Activated CD8-positive, alpha-beta T cell treated with anti-CD3 and anti-CD28 coated beads for 36 hours (primary cell): Measurements from ENCODE around the gene PPP3CA. TPM values are rescaled to one million over a fixed set of nuclear protein-coding genes. Genes with fewer than 3 reads are reported as not detected.

Experiments used
- ATAC-seq: fragments of 200-7000 bp; cut with Tn5 transposase; one replicate; pipeline ENCODE4 v1.10.0; 2021; ENCODE audit warnings: mild to moderate bottlenecking, moderate library complexity
- CTCF ChIA-PET: fragments of 350-600 bp; sonication (Branson Sonifier 250); formaldehyde crosslinking; loops from one replicate; lab custom pipeline; 2021; ENCODE audit warnings: antibody characterized with exemption; lab: Charles Lee
- POLR2A ChIA-PET: fragments of 350-600 bp; sonication (Branson Sonifier 250); formaldehyde crosslinking; loops from one replicate; lab custom pipeline; 2021; ENCODE audit warnings: antibody characterized with exemption; lab: Charles Lee
- DNase-seq: peaks from one replicate; pipeline ENCODE4 v3.0.0-alpha.2; 2020
- H3K27ac Mint-ChIP-seq: one replicate; pipeline ENCODE4 v1.8.0; 2021; ENCODE audit warnings: mild to moderate bottlenecking, mixed read lengths
- H3K27me3 Mint-ChIP-seq: one replicate; pipeline ENCODE4 v1.8.0; 2021; ENCODE audit warnings: mixed read lengths
- H3K36me3 Mint-ChIP-seq: one replicate; pipeline ENCODE4 v1.8.0; 2021; ENCODE audit warnings: low read depth, mixed read lengths
- H3K4me1 Mint-ChIP-seq: one replicate; pipeline ENCODE4 v1.8.0; 2021; ENCODE audit warnings: low read depth, mixed read lengths
- H3K4me3 Mint-ChIP-seq: one replicate; pipeline ENCODE4 v1.8.0; 2021; ENCODE audit warnings: mild to moderate bottlenecking, moderate library complexity, mixed read lengths
- H3K9me3 Mint-ChIP-seq: one replicate; pipeline ENCODE4 v1.8.0; 2021; ENCODE audit warnings: mixed read lengths
- CTCF ChIP-seq: fragments of 200-600 bp; IDR thresholded peaks from one replicate; pipeline ENCODE4 v1.8.0; 2022; ENCODE audit warnings: antibody characterized with exemption, mild to moderate bottlenecking
- intact Hi-C: fragments of 100-400 bp; cut with micrococcal nuclease; formaldehyde crosslinking; loops from one replicate; pipeline ENCODE4 v1.10.0; 2022
- total RNA-seq, 2 experiments: library from RNA; stranded (reverse); gene quantifications; one replicate each; pipeline ENCODE4 v1.2.3, GENCODE V29; 2021

PPP3CA gene
- total RNA-seq, 2 experiments from 2014 or later, result 11.8 to 12.7 TPM

GRCh38 chr4:101081695-101082369 is 265.5 kb downstream of the PPP3CA start:
- intact Hi-C loops, result no loop called here
- ChIA-PET CTCF (no interaction called here), POLR2A (no interaction called here)
- Mint-ChIP-seq H3K9me3 (peaks cover 1% of the 10 kb centered on the region), H3K27ac (no peak overlapping the region), H3K27me3 (no peaks in the 10 kb centered on the region), H3K4me3 (no peak overlapping the region), H3K4me1 (peaks cover 2% of the 10 kb centered on the region), H3K36me3 (peaks cover 7% of the 10 kb centered on the region)
- ATAC-seq, result no peak
- DNase-seq, result no peak
- no peak for TF ChIP-seq CTCF

GRCh38 chr4:101081166-101081565 is 266.2 kb downstream of the PPP3CA start:
- no peak overlapping the region for H3K4me3 Mint-ChIP-seq
- H3K27ac Mint-ChIP-seq, result no peak overlapping the region
- no peak for ATAC-seq
- H3K27me3 Mint-ChIP-seq, result no peaks in the 10 kb centered on the region
- H3K36me3 Mint-ChIP-seq, result peaks cover 7% of the 10 kb centered on the region
- H3K4me1 Mint-ChIP-seq, result peaks cover 3% of the 10 kb centered on the region
- H3K9me3 Mint-ChIP-seq, result peaks cover 1% of the 10 kb centered on the region
- DNase-seq, result no peak
- TF ChIP-seq CTCF, result no peak
- intact Hi-C loops, result no loop called here
- POLR2A ChIA-PET, result no interaction called here
- CTCF ChIA-PET, result no interaction called here

GRCh38 chr4:101078950-101079349 is 268.4 kb downstream of the PPP3CA start:
- intact Hi-C loops, result no loop called here
- H3K36me3 Mint-ChIP-seq, result peaks cover 9% of the 10 kb centered on the region
- ChIA-PET POLR2A (no interaction called here), CTCF (no interaction called here)
- TF ChIP-seq CTCF, result no peak
- DNase-seq (no peak), ATAC-seq (no peak)
- H3K27me3 Mint-ChIP-seq, result no peaks in the 10 kb centered on the region
- no peak overlapping the region for H3K4me3 Mint-ChIP-seq
- H3K9me3 Mint-ChIP-seq, result peaks cover 1% of the 10 kb centered on the region
- no peak overlapping the region for H3K27ac Mint-ChIP-seq
- peaks cover 9% of the 10 kb centered on the region for H3K4me1 Mint-ChIP-seq

GRCh38 chr4:101076032-101076431 is 271.3 kb downstream of the PPP3CA start:
- CTCF ChIA-PET, result interaction anchor here (2.3 kb wide), 1 partner anchor 10 kb away, joined by 5 read pairs; no protein-coding TSS in a partner anchor
- H3K4me1 Mint-ChIP-seq, result peaks cover 9% of the 10 kb centered on the region
- no peak for TF ChIP-seq CTCF
- DNase-seq (no peak), ATAC-seq (no peak)
- peaks cover 8% of the 10 kb centered on the region for H3K36me3 Mint-ChIP-seq
- H3K27ac Mint-ChIP-seq, result no peak overlapping the region
- no peak overlapping the region for H3K4me3 Mint-ChIP-seq
- peaks cover 1% of the 10 kb centered on the region for H3K9me3 Mint-ChIP-seq
- POLR2A ChIA-PET, result no interaction called here
- H3K27me3 Mint-ChIP-seq, result no peaks in the 10 kb centered on the region
- intact Hi-C loops, result no loop called here

- H3K4me3 Mint-ChIP-seq, result no peak overlapping the region
- H3K36me3 Mint-ChIP-seq, result peaks cover 5% of the 10 kb centered on the region
- no peak for DNase-seq
- ChIA-PET POLR2A (no interaction called here), CTCF (interaction anchor here (2.3 kb wide), 1 partner anchor 10 kb away, joined by 5 read pairs; no protein-coding TSS in a partner anchor)
- ATAC-seq, result no peak
- TF ChIP-seq CTCF, result no peak
- intact Hi-C loops, result no loop called here
- peaks cover 1% of the 10 kb centered on the region for H3K9me3 Mint-ChIP-seq
- H3K27me3 Mint-ChIP-seq, result no peaks in the 10 kb centered on the region
- peaks cover 9% of the 10 kb centered on the region for H3K4me1 Mint-ChIP-seq
- no peak overlapping the region for H3K27ac Mint-ChIP-seq
Observed at GRCh38 chr4:101075536-101075935, 271.8 kb downstream of the PPP3CA start.
